Body of pancreas (tissue), 4 donors: ENCODE results near the gene PROS1. TPM values are rescaled to one million over a fixed set of nuclear protein-coding genes. Genes with fewer than 3 reads are reported as not detected.

Source experiments
- ATAC-seq: fragments of 150-250 bp; one replicate; pipeline ENCODE4 v1.9.1; 2016
- DNase-seq, 4 donors: peaks; one replicate each; pipeline ENCODE4 v3.0.0-alpha.2; 2019
- H3K27ac ChIP-seq, 4 donors: fragments of 200-600 bp; sonication (generic); 1 replicate in 3 of 4; 2 replicates in 1 of 4; pipeline versions ENCODE4 v1.5.1 to v1.6.1; 2016 to 2019; ENCODE audit warnings: mild to moderate bottlenecking in 1 of 4, mixed read lengths in 1 of 4, moderate library complexity in 1 of 4
- H3K27me3 ChIP-seq, 2 donors: fragments of 200-600 bp; sonication (generic); one replicate each; pipeline ENCODE4 v1.6.0; 2016; ENCODE audit warnings: mild to moderate bottlenecking in 1 of 2
- H3K36me3 ChIP-seq, 2 donors: fragments of 200-600 bp; sonication (generic); replicated peaks in 1 of 2; 2 replicates each; pipeline ENCODE4 v1.5.1; 2016; ENCODE audit warnings: low read depth in 2 of 2; ENCODE audit not compliant: insufficient read depth in 1 of 2
- H3K4me1 ChIP-seq: fragments of 200-600 bp; sonication (generic); one replicate; pipeline ENCODE4 v1.6.0; 2016
- H3K4me3 ChIP-seq, 2 donors: fragments of 200-600 bp; sonication (generic); 1 replicate in 1 of 2; 2 replicates in 1 of 2; pipeline ENCODE4 v1.5.1; 2016 to 2019
- H3K9me3 ChIP-seq, 3 donors: fragments of 200-600 bp; sonication (generic); 1 replicate in 2 of 3; 2 replicates in 1 of 3; pipeline ENCODE4 v1.5.1; 2016
- POLR2A ChIP-seq, 3 donors: fragments of 450-650 bp; IDR thresholded peaks; one replicate each; pipeline ENCODE4 v1.6.1; 2016; ENCODE audit warnings: antibody characterized with exemption in 3 of 3, mild to moderate bottlenecking in 2 of 3
- WGBS, 2 donors: methylation state at CpG; one replicate each; pipeline ENCODE4 v1.1.5; 2017; 5-methylcytosine and 5-hydroxymethylcytosine counted together
- intact Hi-C: fragments of 100-400 bp; cut with DNase I; formaldehyde crosslinking; loops from one replicate; pipeline ENCODE4 v1.15.1; 2023
- total RNA-seq, 2 donors: library from RNA; depleted of rRNA; stranded (reverse); fragments of >200 nt; gene quantifications; one replicate each; pipeline ENCODE4 v1.1.0, GENCODE V29; 2016
- TF ChIP-seq, protein P1 (sequence below), 7 experiments: fragments of 450-650 bp in 4 of 7; fragments of 200-600 bp in 3 of 7; sonication (generic) in 3 of 7; IDR thresholded peaks; one replicate each; pipeline ENCODE4 v1.5.1; 2016 to 2019; ENCODE audit warnings: antibody characterized with exemption in 7 of 7

Gene PROS1
- total RNA-seq, 2 donors from 2014 or later: 5.6 to 15.8 TPM

DNA sequence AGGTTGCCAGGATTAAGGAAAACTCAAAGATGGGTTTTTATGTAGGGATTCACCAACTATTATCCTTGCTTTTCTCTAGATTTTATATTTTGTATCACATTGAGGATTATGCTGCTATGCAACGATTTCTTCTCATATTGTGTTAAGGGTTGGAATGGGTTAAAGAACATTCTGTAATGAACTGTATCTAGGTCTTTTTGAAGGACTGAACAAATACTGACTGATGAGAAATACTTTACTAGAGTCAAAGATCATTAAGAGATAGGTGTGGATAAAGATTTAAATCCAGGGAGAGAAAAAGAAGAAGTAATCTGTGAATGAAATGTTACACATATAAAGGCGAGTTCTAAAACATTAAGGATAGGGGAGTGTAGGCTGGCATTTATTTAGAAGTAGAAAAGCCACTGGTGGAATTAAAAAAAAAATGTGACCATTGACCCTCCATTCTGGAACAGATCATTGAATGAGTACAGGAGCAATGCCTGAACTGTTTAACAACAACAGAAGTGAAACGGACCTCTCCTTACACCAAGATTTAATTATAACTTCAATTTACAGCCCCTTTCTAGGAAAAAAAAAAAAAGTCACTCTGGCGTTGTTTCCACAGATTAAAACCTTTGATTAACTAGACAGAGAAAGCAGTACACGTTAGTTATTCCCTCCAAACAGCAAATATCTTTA, 39.2 kb downstream of the PROS1 start:
- no peak overlapping the region for H3K27ac ChIP-seq
- H3K27me3 ChIP-seq: no peaks in the 10 kb centered on the region
- TF ChIP-seq, protein P1, sequence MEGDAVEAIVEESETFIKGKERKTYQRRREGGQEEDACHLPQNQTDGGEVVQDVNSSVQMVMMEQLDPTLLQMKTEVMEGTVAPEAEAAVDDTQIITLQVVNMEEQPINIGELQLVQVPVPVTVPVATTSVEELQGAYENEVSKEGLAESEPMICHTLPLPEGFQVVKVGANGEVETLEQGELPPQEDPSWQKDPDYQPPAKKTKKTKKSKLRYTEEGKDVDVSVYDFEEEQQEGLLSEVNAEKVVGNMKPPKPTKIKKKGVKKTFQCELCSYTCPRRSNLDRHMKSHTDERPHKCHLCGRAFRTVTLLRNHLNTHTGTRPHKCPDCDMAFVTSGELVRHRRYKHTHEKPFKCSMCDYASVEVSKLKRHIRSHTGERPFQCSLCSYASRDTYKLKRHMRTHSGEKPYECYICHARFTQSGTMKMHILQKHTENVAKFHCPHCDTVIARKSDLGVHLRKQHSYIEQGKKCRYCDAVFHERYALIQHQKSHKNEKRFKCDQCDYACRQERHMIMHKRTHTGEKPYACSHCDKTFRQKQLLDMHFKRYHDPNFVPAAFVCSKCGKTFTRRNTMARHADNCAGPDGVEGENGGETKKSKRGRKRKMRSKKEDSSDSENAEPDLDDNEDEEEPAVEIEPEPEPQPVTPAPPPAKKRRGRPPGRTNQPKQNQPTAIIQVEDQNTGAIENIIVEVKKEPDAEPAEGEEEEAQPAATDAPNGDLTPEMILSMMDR (IDR thresholded peaks at IDR 0.05): no peak
- no peak for TF ChIP-seq POLR2A (IDR thresholded peaks at IDR 0.05)
- H3K36me3 ChIP-seq: no peaks in the 10 kb centered on the region
- ATAC-seq: no peak
- no peak for DNase-seq
- intact Hi-C loops: no loop called here
- no peak overlapping the region for H3K4me3 ChIP-seq
- 46 to 49% methylated on average over 5 of the region's 5 CpGs for WGBS, 2 donors
- no peaks in the 10 kb centered on the region for H3K4me1 ChIP-seq
- no peaks in the 10 kb centered on the region for H3K9me3 ChIP-seq

DNA sequence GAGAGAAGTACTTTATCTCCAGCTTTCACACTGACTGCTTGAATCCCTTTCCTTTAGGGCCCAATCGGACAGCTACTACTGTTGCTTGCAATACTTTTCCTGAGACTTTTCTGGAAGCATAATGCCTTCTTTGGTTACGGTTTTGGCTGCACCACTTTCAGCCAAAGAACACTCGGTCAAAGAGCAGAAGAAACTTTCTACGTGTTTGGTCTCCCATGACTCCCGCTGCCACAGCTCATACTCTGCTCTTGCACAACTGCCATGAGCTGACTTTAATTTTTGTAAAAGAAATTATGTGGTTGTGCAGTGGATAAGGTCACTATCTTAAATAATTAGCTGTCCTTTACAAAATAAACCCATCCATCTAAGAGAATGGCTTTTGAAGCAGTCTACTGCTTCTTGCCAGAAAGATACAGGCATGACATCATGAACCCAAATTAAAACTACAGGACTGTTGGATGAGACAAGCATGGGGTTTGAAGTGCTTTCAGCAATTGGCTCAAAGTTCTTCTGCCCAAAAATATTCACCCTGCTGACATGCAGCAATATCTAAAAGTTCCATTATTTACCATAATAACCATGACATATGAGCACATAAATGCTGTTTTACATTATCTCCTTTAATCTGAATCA, 42.0 kb downstream of the PROS1 start:
- WGBS, 2 donors: 79 to 81% methylated on average over 5 of the region's 5 CpGs

DNA sequence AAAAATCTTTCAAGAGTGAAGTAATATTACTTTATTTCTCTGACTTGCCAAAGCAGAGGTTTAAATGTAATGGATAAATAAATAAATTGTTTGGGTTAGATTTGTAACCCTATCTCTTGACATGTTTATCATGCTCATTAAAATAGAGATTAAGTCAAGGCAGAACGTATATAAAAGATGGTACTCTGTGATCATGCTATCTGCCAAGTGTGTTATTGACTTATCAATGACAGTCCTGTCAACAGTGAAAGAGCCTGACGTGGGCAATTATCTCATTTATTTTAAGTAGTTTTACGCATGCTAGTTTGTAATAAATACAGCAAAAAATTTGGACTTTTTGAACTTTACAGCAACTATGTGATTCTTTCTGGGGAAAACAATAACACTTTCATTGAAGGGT, 43.7 kb downstream of the PROS1 start:
- no peak for TF ChIP-seq POLR2A (IDR thresholded peaks at IDR 0.05)
- no peaks in the 10 kb centered on the region for H3K27me3 ChIP-seq
- H3K27ac ChIP-seq: no peak overlapping the region
- H3K36me3 ChIP-seq: no peaks in the 10 kb centered on the region
- H3K4me3 ChIP-seq: no peak overlapping the region
- no peaks in the 10 kb centered on the region for H3K9me3 ChIP-seq
- no peak for ATAC-seq
- no peak for DNase-seq
- intact Hi-C loops: no loop called here
- 38 to 42% methylated on average over 3 of the region's 3 CpGs for WGBS, 2 donors
- H3K4me1 ChIP-seq: no peaks in the 10 kb centered on the region

More for the DNA sequence above, 42.0 kb downstream of the PROS1 start:
- DNase-seq (no peak), ATAC-seq (no peak)
- no peaks in the 10 kb centered on the region for H3K27me3 ChIP-seq
- H3K4me1 ChIP-seq: no peaks in the 10 kb centered on the region
- H3K9me3 ChIP-seq: no peaks in the 10 kb centered on the region
- intact Hi-C loops: no loop called here
- H3K27ac ChIP-seq: no peak overlapping the region
- no peak for TF ChIP-seq POLR2A (IDR thresholded peaks at IDR 0.05)
- TF ChIP-seq, protein P1 (IDR thresholded peaks at IDR 0.05): no peak
- no peaks in the 10 kb centered on the region for H3K36me3 ChIP-seq
- H3K4me3 ChIP-seq: no peak overlapping the region

DNA sequence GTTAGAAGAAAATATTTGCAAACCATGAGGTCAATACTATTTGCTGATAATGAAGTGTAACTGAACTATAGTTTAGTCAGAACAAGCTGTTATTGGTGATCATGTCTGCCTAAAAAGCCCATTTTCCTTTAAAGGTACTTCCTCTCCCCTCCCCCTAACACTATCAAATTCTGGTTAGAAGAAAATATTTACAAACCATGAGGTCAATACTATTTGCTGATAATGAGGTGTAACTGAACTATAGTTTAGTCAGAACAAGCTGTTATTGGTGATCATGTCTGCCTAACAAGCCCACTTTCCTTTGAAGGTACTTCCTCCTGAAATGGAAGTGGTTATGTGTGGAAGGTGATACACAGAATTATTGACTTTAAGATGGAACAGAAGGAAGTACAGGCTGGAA, 46.9 kb downstream of the PROS1 start:
- DNase-seq (no peak), ATAC-seq (no peak)
- Histone ChIP-seq H3K27ac (no peak overlapping the region), H3K4me3 (no peak overlapping the region), H3K4me1 (no peaks in the 10 kb centered on the region), H3K9me3 (no peaks in the 10 kb centered on the region), H3K27me3 (no peaks in the 10 kb centered on the region), H3K36me3 (no peaks in the 10 kb centered on the region)
- intact Hi-C loops: no loop called here
- TF ChIP-seq, protein P1 (IDR thresholded peaks at IDR 0.05): no peak
- no peak for TF ChIP-seq POLR2A (IDR thresholded peaks at IDR 0.05)

DNA sequence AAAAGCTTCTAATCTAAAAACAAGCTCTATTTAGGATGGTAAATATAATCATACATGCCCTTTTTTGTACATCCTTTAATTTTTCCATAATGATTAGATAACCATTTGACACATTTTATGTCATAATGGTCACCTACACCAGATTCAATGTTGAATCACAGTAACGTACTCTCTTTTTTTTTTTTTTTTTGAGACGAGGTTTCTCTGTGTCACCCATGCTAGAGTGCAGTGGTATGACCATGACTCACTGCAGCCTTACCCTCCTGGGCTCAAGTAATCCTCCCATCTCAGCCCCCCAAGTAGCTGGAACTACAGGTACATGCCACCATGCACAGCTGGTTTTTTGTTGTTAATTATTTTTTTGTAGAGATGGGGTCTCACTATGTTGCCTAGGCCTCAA, 49.2 kb downstream of the PROS1 start:
- no peak overlapping the region for H3K27ac ChIP-seq
- no peaks in the 10 kb centered on the region for H3K27me3 ChIP-seq
- H3K4me3 ChIP-seq: no peak overlapping the region
- H3K9me3 ChIP-seq: no peaks in the 10 kb centered on the region
- intact Hi-C loops: no loop called here
- no peak for ATAC-seq
- H3K4me1 ChIP-seq: no peaks in the 10 kb centered on the region
- TF ChIP-seq POLR2A (IDR thresholded peaks at IDR 0.05): no peak
- TF ChIP-seq, protein P1 (IDR thresholded peaks at IDR 0.05): no peak
- no peaks in the 10 kb centered on the region for H3K36me3 ChIP-seq
- DNase-seq: no peak
- WGBS, 2 donors: 53 to 72% methylated on average over 2 of the region's 2 CpGs
